ENCODE measurements around the gene CCDC3.

The CCDC3 gene

DNA sequence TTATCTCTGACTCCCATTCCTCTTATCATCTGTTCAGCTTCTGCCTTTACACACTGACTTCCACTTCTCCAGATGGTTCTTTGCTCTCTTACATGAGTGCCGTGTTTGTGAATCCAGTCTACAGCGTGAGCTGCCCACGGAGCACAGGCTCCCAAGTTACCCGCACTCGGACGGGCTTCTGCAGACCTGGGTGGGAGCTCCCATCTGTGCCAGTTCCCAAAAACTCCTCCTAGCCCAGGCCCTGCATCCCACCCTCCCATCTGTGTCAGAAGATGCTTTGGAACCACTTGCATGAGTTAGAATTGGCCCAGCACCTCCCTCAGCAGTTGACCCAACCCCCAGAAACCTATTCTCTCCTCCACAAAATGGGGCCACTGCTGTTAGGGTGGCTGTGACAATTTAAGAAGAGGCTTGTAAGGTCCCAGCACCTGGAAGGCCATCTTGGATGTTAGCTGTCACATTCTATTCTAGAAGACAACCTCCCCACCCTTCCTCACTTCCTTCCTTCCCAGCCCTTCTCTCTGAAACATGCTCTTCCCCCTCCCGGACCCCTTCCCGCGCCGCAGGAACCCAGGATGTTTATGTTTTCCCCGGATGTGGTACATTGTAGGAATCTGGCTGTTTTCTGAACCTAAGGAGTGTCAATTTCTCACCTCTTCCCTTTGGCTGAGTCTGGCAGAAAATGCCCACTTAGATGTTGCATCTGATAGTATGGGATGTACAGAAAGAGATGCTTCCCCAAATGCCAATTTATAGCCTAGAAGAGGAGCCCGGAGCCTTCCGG lies 79.2 kb downstream of the CCDC3 start:
- DNase-seq (ENCODE audit: low spot score), result no peak

DNA sequence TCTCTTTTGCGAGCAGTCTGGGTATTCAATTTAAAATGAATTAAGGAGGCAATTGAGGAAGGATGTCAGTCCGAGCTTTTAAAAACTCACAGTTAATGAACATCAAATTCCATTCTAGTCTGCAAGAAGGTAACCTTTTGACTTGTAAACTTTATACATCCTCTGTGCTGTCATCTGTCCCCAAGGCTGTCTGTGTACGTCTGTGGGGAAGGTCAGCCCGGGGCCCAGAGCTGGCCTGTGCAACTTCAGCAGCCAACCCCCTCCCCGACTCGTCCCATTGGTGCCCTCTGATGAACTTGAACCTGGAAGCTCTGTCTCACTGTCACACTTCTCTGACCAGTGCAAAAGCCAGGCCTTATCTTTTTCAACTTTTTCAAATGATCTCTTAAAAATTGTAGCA lies 80.3 kb downstream of the CCDC3 start:
- no peak for DNase-seq (ENCODE audit: low spot score)

DNA sequence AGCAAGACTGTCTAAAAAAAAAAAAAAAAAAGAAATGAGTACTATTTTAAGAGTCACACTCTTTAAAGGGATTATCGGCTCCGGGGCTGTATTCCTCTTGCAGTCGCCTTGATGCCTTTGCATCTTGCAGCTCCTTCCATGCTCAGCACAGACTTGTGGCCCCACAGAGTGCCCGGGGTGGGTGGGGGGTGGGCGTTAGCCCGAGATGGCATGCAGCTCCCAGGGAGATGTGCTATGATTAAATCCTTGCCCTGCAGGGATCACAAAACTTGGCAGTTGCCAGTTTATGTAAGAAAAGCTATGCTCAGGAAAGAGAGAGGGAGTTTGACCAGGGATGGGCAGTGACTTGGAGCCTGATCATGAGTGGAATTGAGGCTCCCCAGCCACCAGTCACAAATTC lies 81.9 kb downstream of the CCDC3 start:
- no peak for DNase-seq (ENCODE audit: low spot score)

DNA sequence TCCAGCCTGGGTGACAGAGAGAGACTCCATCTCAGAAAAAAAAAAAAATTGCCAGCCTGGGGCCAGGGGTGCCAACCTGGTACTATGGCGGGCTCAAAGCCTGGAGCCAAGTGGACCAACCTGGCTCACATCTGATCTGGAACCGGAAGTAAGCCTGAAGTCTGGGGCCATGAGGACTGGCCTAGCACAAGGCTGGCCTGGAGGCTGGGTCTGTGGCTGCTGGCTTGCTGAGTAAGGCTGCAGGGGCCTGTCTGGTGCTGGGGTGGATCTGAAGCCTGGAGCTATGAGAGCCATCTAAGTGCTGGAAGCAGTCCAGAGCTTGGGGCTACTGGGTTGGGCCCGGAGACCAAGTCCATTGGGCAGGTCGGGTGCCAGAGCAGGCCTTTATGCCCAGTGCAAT lies 84.9 kb downstream of the CCDC3 start:
- DNase-seq (ENCODE audit: low spot score), result no peak

DNA sequence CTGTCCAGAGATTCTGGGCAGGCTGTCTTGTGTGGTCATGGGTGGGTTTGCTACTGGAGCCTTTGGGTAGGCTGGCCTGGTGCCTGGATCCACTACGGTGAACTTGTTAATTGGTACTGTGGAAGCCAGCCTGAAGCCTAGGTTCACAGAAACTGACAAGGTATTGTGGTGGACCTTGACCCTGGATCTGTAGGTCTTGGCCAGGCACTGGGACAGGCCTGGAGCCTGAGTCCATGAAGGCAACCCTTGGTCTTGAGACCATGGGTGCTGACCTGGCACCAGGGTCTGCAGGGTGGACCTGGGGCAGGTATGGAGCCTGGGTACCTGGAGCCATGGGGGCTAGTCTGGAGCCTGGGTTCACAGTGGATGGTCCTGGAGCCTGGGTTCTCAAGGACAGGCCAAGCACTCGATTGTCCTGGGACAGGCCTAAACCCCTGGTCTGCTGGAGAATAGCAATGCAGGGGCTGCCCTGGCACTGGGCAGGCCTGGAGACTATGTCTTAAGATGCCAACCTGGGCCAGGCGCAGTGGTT lies 85.8 kb downstream of the CCDC3 start:
- no peak for DNase-seq (ENCODE audit: low spot score)

DNA sequence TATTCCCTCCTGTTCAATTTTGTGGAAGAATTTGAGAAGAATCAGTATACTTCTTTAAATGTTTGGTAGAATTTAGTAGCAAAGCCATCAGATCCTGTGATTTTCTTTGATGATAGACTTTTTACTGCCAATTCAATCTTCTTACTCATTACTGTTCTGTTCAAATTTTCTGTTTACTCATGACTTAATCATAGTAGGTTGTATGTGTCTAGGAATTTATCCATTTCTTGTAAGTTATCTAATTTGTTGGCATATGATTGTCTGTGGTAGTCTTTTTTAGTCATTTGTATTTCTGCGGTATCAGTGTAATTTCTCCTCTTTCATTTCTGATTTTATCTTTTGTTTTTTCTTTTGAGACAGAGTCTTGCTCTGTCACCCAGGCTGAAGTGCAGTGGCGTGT lies 87.4 kb downstream of the CCDC3 start:
- DNase-seq (ENCODE audit: low spot score), result no peak

DNA sequence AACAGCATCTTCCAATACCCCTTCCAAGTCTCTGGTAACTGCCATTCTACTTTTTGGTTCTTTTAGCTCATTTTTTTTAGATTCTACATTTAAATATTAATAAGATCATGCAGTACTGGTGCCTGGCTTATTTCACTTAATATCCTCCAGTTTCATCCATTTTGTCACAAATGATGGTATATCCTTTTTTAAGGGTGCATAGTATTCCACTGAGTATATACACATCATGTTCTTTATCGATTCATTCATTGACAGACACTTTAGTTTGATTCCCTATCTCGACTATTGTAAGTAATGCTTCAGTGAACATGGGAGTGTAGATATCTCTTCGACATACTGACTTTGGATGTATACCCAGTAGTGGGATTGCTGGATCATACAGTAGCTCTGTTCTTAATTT lies 89.7 kb downstream of the CCDC3 start:
- DNase-seq (ENCODE audit: low spot score), result no peak

DNA sequence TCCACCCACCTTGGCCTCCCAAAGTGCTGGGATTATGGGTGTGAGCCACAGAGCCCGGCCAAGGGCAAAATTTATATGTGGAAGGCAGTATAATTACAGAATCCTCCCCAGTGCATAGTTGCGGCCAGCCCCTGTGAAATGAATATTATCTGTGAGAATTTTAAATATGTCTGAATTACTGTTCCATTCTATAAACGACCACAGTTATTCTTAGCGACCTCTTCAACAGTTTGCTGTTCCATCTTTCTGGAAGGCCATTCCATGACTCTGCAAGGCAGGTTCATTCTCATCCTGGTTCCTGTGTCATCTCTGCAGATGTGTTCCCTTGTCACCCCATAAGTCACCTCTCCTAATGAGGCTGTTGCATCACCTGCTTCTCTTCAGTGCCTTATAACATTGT lies 90.7 kb downstream of the CCDC3 start:
- no peak for DNase-seq (ENCODE audit: low spot score)

DNA sequence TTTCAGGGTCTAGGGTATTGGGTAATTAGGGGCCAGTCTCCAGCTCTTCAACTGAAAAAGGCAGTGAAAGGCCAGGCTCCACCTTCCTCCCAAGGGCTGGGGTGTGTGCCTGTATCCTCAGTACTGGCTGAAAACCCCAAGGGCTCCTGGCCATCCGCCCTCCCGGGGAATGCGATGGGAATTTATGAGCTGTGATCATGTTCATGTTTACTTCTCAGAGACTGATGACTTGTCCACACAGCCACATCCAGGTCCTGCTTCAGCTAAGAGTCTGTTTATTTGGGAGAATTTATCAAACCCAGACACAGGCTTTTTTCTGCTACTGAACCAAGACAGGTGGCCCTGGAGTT lies 91.7 kb downstream of the CCDC3 start:
- no peak for DNase-seq (ENCODE audit: low spot score)

DNA sequence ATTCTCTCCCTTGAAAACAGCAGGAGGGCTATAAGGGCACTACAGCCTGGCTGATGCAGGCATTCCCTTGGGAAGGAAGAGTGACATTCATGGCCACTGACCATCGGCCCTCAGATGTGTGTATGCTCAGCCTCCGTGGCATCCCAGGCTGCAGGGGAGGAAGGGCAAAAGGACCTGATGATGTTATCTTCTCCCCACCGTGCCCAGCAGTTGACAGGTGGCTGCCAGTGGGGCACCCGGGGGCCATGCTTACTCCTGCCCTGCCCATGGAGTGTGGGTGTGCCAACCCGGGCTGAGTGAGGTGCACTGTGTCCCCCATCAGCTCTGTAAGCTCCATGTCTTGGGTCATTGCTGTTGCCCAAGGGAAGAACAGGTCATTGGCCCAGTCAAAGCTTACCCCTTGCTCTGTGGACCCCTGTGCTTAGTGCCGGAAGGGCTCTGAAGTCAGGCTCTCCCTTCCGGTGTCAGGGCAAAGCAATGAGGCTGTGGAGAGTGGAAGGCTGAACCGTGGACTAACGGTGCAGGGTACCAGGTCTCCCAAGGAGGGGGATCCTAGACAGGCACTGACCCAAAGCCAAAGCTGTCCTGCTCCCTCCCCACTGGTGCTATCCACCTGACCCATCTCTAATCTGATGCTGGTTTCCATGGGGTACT lies 92.2 kb downstream of the CCDC3 start:
- DNase-seq (ENCODE audit: low spot score), result no peak

DNA sequence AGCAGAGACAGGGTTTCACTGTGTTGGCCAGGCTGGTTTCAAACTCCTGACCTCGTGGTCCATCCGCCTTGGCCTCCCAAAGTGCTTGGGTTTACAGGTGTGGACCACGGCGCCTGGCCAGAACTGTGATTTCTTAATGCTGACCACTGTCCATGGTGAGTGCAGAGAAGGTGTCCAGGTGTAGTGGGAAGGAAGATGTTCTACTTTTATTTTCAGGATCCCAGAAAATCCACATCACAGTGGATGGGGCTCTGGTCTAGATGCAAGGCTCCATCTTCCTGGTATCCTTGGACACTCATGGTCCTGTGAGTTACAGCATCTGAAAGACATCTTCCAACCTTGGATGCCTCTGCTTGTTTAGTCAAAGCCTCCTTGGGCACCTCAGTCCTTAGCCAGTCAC lies 92.7 kb downstream of the CCDC3 start:
- no peak for DNase-seq (ENCODE audit: low spot score)

DNA sequence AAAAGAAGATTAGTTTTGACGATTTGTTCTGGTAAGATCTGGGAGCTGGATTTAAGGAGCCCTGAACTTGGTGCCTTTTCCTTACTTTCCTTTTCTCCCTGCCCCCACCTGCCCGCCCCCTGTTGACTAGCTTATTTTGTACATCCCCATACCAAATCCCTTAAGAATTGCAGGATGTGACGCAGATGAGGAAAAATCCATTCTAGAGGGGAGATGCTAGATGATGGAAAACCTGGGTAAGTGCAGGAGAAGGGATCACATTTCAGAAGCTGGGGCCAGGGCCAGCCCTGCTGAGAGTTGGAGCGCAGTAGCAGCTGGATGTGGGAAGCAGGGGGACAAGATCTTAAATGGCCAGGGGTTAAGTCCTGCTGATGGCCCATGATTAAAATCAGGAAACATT lies 93.9 kb downstream of the CCDC3 start:
- no peak for DNase-seq (ENCODE audit: low spot score)

DNA sequence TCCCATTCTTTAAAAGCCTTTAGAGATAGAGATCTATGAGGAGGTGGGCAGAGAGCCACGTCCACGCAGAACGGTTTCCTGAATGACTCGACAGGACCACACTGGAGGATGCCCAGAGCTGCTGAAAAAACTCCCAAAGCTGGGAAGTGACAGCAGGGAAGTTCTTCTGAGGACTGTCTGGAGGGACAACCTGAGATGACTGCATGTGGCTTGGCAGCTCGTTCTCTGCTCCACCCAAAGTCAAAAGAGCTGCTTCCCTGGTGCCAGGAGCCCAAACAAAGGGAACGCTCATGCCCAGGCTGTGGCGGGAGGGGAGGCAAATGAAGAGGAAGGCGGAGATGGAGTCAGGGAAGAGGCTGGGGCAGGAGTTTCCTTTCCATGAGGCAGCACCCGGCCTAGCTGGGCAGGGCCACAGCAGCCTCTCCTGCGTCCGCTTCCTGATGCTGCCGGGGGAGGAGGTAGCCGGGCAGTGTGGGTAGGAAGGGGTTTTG lies 95.4 kb downstream of the CCDC3 start:
- no peak for DNase-seq (ENCODE audit: low spot score)

DNA sequence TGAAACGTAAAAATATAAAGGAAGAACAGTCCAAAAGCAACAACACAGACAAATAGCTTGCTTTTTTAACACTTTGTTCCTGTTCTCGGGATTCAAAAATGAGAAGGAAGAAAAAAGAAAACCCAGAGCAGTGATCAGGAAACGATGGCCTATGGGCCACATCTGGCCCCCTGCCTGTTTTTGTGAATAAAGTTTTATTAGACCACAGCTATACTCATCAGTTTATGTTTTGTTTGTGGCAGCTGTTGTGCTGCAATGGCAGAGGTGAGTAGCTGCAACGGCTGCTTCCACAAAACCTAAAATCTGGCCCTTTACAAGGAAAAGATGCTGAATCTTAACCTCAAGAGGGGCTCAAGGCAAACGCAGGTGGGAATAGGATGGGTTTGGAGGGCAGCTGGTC lies 96.4 kb downstream of the CCDC3 start:
- no peak for DNase-seq (ENCODE audit: low spot score)

DNA sequence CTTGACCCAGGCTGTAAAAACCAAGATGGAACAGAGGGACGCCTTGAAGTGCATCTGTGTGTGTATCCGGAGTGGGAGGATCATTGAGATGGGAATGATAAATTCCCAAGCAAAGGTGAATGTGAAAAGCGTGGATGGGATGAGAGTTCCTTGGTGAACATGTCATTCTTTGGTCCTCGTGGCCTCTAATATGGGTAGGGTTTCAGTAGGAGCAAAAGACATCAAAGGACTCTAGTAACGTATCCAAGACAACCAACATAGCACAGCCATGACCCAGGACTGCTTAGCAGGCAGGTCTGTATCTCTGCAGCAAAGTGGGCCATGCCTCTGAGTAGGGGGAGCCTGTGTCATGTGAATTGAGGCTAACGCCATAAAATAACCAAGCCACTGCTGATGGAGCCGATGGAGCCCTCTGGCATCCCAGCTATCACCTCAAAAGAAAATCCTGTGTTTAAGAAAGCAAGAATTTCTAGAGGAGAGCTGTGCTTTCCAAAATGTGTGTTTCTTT lies 98.6 kb downstream of the CCDC3 start:
- DNase-seq (ENCODE audit: low spot score), result no peak

DNA sequence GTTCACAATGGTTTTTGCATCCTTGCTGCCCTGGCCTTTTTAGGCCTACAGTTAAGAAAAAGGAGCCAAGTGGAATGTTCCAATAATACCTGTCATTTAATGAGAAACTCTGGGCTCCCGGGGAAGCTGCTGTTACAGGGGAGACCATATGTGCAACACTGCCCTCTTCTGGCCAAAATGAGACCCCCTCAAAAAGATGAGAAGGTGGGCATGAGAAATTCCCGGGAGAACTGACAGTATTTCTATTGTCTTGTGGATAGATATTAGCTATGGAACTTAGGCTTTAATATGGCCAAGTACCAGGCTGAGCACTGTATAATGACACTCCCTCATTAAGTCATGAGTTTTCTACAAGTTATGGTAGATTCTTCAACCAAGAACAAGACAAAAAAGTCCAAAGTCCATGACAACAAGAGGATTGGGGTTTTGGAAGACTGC lies 99.4 kb downstream of the CCDC3 start:
- peak; percentile 64 for DNase-seq (ENCODE audit: low spot score)

DNA sequence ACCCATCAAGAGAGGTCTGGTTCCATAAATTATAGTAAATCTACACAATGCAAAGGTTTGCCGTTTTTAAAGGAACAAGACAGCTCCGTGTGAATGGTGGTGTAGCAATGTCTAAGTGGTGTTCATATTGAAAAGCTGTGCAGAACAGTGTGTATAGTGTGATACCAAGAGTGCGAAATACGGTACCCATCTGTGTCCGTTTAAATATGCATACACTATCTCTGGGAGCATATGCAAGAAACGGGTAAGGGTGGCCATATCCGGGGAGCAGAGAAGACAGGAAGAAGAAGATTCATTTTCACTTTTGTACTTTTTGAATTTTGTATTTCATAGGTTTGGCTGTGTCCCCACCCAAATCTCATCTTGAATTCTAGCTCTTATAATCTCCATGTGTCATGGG lies 102.0 kb downstream of the CCDC3 start:
- no peak for DNase-seq (ENCODE audit: low spot score)

DNA sequence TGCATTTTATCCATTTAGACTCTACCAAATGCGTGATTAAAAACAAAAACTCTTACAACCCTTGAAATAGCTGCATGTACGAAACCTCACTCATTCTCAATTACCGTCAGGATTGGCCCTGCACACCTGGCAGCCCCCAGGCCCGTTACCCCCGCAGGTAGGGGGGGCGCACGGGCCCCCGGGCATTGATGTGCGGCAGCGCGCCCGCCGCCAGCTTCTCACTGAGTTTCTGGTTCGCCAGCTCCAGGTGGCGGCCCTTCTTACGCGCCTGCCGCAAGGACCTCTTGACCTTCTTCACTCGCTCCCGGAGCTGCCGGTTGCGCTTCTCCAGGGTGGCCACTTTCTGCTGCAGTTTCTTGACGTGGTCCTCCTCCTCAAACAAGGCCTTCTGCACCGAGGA lies 103.2 kb downstream of the CCDC3 start:
- no peak for DNase-seq (ENCODE audit: low spot score)

DNA sequence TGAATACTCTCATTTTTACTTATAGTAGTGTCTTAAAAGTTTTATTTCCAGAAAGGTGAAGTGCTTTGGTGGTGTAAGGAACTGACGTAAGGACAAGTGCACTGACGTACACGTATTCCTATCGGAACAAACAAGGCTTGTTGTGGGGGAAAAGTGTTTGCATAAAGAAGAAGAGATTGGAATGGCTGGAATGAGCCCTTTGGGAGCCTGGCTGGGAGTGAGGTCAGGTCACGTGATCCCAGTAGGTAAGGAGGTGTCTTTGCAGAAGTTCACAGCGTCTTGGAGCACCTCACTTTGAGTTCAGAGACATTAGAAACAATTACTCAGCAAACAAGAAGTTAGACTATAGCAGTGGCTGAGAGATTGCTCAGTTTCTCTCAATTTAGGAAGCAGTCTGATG lies 104.2 kb downstream of the CCDC3 start:
- no peak for DNase-seq (ENCODE audit: low spot score)

DNA sequence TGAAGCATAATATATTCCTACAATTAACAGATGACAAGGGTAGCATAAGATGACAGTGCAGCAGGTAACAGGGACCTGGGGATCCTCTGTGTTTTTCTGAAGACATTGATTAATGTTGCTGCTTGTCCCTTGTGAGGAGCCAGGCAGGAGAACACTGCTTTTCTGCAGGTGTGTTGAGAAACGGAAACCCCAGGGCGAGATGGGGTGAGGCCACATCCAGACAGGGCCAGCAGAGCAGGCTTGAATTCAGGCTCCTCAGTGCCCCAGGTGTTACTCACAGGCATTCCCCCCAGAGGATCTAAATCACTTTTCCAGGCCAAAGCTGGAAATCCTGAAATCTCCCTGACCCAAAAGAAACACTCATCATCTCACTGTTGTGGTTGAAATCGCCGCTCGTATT lies 105.3 kb downstream of the CCDC3 start:
- DNase-seq (ENCODE audit: low spot score), result no peak

DNA sequence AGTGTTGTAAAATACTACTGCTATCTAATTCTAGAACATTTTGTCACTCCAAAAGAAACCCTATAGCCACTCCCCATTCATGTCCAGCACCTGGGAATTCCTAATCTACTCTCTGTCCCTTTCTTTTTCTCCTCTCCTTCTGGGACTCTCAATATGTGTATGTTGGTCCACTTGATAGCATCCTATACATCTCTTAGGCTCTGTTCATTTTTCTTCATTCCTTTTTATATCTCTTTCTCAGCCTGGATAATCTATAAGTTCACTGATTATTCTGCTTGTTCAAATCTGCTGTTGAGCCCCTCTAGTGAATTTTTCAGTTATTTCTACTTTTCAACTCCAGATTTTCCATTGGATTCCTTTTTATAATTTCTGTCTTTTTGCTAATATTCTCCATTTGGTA lies 108.6 kb downstream of the CCDC3 start:
- no peak for DNase-seq (ENCODE audit: low spot score)

DNA sequence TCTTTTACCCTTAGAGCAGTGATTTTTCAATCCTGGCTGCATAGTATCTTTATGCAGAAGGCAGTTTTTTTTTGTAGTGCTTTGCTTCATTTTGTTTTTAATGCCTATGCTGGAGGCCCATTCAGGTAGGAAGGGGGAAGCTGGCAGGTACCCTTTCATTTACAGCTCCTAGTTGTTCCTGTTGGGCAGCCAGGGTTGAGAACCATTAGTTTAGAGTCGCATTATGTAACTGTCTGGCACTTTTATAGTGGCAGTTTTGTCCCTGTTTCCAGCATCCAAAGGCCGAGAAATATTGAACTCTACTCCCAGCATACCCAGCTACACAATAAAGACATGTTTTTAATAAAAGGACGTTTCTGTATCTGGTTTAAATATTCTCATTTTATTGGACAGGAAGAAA lies 110.6 kb downstream of the CCDC3 start:
- DNase-seq (ENCODE audit: low spot score), result no peak

DNA sequence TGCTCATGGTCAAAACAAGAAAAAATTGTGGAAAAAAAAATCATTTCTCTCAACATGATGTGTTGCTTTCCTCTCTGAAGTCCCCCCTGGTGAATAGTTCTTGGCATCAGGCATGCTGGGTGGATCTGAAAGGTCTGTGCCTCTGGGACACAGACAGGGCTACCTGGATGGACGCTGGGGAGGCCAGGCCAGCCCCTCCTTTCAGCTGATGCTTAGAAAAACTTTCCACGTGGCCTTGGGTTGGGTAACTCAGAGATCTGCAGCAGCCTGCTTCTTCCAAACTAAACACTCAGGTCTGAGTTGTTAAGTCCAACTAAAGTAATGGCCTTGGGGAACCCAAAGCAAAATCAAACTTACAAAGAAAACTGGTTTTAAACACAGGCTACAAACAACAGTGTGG lies 113.0 kb downstream of the CCDC3 start:
- no peak for DNase-seq (ENCODE audit: low spot score)
